GM19240 (cell line): ENCODE measurements around the gene CAPZB.
"Not testable (repeated sequence)": the region's sequence is repeated elsewhere in the genome, so short reads cannot be mapped to it uniquely, and the experiment has no call there.

Source experiments
- DNase-seq: peaks from one replicate; pipeline ENCODE4 v3.0.0; 2011; ENCODE audit warnings: low spot score; ENCODE audit not compliant: insufficient read length

The CAPZB gene

GRCh38 chr1:19485362-19486187 lies at the start of gene CAPZB:
Gene CAPZB (minus strand): TSS chr1:19485539. CDS start chr1:19485438, 101 bp downstream.
- peak; percentile 85 for DNase-seq

- DNase-seq = no peak
Observed at GRCh38 chr1:19534281-19534680, 48.9 kb upstream of the CAPZB start.

DNA sequence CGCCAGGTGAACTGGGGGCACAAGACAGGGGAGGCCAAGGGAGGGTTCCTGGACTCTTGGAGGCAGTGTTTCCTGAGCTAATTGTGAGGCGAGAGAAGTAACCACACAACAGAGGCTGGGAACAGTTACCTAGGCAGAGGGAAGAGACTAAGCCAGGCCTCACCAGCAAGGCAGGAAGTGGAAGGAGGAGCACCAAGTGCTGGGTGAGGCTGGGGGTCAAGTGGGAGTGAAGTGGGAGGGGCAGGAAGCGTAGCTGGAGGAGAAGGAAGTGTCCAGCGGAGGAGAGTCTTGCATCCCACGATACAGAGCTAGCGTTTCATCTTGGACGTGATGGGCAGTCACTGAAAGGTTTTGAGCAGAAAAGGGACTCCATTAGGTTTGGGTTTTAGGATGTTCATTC lies 48.3 kb upstream of the CAPZB start:
- DNase-seq = no peak

GRCh38 chr1:19532519-19532918 lies 47.2 kb upstream of the CAPZB start:
- DNase-seq = no peak

DNA sequence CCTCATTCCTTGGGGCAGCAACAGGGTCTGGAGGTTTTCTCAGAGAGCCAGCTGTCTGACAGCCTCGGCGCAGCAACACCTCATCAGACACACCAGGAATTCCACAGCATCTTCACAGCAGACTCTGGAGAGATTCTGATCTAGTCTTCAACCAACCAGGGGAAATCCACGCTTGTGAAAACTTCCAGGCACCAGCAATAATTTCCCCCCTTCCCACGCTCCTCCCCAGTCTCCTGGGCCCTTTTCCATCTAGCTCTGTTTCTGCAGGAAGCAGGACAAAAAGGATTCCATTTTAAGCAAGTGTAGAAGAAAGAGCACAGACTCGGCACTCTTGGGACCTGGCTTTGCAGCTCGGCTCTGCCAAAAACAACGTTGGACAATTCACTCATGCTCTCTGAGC lies 44.3 kb upstream of the CAPZB start:
- no peak for DNase-seq

GRCh38 chr1:19528438-19528837 lies 43.1 kb upstream of the CAPZB start:
- DNase-seq = no peak

GRCh38 chr1:19525607-19526545 lies 40.5 kb upstream of the CAPZB start:
- no peak for DNase-seq

GRCh38 chr1:19524791-19525190 lies 39.5 kb upstream of the CAPZB start:
- DNase-seq = no peak

DNA sequence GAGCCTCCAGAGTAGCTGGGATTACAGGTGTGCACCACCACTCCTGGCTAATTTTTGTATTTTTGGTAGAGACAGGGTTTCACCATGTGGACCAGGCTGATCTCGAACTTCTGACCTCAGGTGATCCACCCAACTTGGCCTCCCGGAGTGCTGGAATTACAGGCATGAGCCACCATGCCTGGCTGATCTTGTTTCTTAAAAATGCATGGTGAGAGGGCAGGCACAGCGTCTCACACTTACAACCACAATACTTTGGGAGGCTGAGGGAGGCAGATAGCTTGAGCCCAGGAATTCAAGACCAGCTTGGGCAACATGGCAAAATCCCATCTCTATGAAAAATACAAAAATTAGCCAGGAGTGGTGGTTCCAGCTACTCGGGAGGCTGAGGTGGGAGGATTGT lies 37.2 kb upstream of the CAPZB start:
- not testable (repeated sequence) for DNase-seq

- no peak for DNase-seq
Observed at GRCh38 chr1:19521411-19521810, 36.1 kb upstream of the CAPZB start.

DNA sequence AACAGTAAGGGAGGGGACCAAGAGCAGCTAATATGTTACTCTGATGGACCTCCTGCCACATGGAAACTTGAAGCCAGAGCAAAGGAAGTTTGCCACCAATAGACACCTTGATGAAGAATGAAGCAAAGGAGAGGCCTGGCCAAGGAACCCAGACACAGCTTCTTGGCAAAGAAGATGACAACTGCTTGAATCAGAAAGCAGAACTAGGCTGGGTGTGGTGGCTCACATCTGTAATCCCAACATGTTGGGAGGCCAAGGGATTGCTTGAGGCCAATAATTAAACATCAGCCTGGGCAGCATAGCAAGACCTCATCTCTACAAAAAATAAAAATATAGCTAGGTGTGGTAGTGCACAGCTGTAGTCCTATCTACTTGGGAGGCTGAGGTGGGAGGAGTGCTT lies 31.7 kb upstream of the CAPZB start:
- DNase-seq = no peak

GRCh38 chr1:19515201-19515600 lies 29.9 kb upstream of the CAPZB start:
- DNase-seq = no peak

- DNase-seq = no peak
Observed at GRCh38 chr1:19514391-19514831, 29.1 kb upstream of the CAPZB start.

- no peak for DNase-seq
Observed at GRCh38 chr1:19512545-19512944, 27.2 kb upstream of the CAPZB start.

DNA sequence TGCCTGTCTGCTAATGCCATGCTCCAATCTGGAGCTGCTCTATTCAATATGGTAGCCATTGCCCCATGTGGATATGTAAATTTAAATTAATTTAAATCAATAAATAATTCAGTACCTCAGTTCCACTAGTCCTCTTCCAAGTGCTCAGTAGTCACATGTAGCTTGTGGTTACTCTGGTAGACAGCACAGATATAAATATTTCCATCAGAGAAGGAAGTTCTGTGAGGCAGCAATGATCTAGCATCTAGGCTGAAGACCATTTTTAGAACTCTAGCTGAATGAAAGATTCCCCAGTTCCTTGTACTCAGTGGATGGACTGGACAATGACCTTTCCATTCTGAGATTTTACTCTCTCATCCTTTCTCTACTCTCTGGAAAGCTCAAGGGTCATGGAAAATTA lies 25.8 kb upstream of the CAPZB start:
- DNase-seq = no peak

GRCh38 chr1:19509647-19510046 lies 24.3 kb upstream of the CAPZB start:
- not testable (repeated sequence) for DNase-seq

GRCh38 chr1:19507516-19507915 lies 22.2 kb upstream of the CAPZB start:
- DNase-seq = no peak

DNA sequence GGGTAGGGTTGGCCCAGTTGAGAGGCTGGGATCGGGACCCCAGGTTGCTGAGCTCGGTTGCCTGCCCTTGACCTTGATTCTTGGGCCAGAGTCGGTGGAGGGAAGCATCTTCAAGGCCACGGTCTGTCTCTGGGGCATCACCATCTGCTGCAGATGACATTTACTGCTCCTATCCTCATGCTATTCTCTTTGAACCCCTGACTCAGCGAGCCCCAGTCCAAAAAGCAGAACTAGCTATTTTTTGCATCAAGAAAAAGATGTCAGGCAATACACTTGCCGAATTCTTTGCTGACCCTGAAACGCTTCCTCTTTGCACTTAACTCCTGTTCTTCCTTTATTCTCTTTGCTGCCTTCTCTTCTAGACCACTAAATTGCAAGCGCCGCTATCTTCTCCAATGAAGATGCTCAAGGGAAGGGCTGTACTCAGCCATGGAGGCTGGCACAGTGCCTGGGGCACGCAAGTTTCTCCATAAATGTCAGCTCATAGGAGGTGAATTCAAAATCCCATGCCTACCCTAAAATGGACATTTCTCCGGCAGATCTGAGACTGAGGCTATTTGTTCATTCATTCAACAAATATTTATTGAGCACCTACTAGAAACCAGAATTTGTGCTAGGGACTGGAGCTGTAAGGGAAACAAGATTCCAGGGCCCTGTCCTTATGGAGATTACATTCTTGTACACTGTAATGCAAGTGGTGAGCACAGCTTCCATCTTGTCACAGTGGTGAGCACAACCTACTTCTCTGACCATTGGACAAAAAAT lies 20.5 kb upstream of the CAPZB start:
- no peak for DNase-seq

DNA sequence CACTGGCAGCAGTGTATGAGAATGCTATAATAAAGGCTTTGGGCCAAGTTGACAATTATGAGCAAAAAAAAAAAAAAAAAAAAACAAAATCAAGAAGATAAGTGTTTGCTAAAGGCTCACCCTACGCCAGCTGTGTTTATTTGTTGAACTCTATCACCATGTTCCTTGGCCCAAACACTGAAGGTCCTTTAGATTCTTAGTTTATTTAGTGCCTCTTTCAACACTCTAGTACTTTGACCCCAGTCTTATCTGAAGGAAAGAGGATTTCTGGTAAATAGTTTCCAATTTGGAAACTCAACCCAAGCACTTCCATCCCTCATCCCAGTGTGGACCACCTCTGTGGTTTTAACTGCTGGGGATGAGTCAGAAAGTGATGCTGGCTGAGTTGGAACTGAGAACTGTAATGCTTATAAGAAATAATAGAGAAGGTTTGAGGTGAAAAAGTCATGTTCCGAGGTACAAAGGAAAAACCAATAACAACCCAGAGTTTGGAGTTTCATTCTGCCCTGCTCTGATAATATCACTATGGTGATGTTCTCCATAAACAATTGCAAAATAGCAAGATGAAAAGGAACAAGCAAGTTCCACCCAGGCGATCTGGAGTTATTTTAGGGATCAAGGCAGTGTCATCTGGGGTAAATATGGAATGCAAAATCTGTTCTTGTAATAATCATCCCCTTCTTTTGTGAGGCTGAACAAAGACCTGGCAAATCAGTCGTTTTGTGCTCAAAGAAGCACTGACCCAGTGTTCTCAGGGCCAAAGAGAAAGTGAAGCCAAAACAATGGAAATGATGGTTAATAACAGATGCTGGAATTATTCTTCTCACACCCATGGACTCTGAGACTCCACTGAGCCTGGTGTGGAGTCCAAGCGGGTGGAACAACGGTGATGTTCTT lies 19.7 kb upstream of the CAPZB start:
- DNase-seq = no peak

DNA sequence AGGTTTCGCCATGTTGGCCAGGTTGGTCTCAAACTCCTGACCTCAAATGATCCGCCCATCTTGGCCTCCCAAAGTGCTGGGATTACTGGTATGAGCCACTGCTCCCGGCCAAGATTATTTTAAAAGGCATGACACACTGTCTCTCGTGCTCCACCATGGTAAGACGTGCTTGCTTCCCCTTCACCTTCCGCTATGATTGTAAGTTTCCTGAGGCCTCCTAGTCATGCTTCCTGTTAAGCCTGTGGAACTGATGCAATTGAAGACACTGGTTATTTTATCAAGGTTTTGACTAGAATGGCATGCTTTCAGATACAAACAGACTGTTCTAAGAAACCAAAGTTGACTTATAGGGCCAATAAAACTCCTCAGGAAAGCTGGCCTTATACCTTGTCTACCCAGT lies 16.9 kb upstream of the CAPZB start:
- not testable (repeated sequence) for DNase-seq
